Suprapubic skin (tissue), 4 donors: ENCODE results near the gene GAB1.

Experiments
- CTCF ChIP-seq, 2 donors: fragments of 200-600 bp in 1 of 2; fragments of 450-650 bp in 1 of 2; sonication (generic) in 1 of 2; IDR thresholded peaks; one replicate each; pipeline ENCODE4 v1.5.1; 2016 to 2019; ENCODE audit warnings: antibody characterized with exemption in 2 of 2, mild to moderate bottlenecking in 1 of 2, moderate library complexity in 1 of 2
- EP300 ChIP-seq: sonication (generic); formaldehyde crosslinking; IDR thresholded peaks from one replicate; pipeline ENCODE4 v1.6.1; 2017; ENCODE audit warnings: antibody characterized with exemption
- POLR2A ChIP-seq, 2 donors: fragments of 450-650 bp; IDR thresholded peaks; one replicate each; pipeline ENCODE4 v1.6.1; 2017; ENCODE audit warnings: antibody characterized with exemption in 2 of 2, mild to moderate bottlenecking in 2 of 2, moderate library complexity in 2 of 2
- POLR2AphosphoS5 ChIP-seq, 3 donors: sonication (generic); formaldehyde crosslinking; IDR thresholded peaks; one replicate each; pipeline ENCODE4 v1.6.1; 2017; ENCODE audit warnings: antibody characterized with exemption in 3 of 3

GRCh38 chr4:143335979-143336780, 496 bp upstream of the GAB1 start:
- TF ChIP-seq CTCF (IDR thresholded peaks at IDR 0.05) (no peak), POLR2A (IDR thresholded peaks at IDR 0.05) (peak in 1 of 2 donors; percentile 11), POLR2AphosphoS5 (IDR thresholded peaks at IDR 0.05) (peak in 2 of 3 donors; percentile 5 to 36), EP300 (no peak)
